ENCODE results near the gene DUSP7.
A peak's percentile ranks its signal among the peaks of the same experiment; 100 is the strongest.

Gene DUSP7

GRCh38 chr3:52040600-52040999, 15.8 kb downstream of the DUSP7 start:
- DNase-seq (ENCODE audit: low read depth in 2 of 2): no peak
- TF ChIP-seq, protein P1, sequence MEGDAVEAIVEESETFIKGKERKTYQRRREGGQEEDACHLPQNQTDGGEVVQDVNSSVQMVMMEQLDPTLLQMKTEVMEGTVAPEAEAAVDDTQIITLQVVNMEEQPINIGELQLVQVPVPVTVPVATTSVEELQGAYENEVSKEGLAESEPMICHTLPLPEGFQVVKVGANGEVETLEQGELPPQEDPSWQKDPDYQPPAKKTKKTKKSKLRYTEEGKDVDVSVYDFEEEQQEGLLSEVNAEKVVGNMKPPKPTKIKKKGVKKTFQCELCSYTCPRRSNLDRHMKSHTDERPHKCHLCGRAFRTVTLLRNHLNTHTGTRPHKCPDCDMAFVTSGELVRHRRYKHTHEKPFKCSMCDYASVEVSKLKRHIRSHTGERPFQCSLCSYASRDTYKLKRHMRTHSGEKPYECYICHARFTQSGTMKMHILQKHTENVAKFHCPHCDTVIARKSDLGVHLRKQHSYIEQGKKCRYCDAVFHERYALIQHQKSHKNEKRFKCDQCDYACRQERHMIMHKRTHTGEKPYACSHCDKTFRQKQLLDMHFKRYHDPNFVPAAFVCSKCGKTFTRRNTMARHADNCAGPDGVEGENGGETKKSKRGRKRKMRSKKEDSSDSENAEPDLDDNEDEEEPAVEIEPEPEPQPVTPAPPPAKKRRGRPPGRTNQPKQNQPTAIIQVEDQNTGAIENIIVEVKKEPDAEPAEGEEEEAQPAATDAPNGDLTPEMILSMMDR (IDR thresholded peaks at IDR 0.05; ENCODE audit: low read depth, low read length): no peak
- H3K4me3 ChIP-seq (replicated peaks in 1 of 2; ENCODE audit: low read depth in 2 of 2, low read length in 2 of 2): no peak overlapping the region

DNA sequence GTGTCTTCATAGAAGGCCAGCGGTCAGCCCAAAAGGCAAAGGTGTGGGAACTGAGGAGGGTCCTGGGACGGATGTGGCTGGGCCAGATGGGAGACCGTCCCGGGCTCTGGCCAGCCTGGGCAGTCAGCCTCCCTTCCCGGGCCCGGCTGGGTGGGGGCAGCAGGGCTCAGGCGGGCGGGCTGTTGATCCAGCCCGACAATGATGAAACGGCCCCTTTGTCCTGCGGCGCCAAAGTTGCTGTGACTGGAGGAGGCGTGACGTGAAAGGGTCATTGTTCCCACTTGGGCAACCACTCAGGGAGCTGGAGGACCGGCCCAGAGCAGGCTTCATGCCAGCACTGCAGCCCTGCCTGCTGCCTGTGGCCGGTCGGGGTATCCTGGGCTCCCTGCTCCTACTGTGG, 16.5 kb downstream of the DUSP7 start:
- TF ChIP-seq, protein P1 (IDR thresholded peaks at IDR 0.05; ENCODE audit: low read depth, low read length): no peak
- DNase-seq (ENCODE audit: low read depth in 2 of 2): peak; percentile 56 to 58
- no peak overlapping the region for H3K4me3 ChIP-seq (replicated peaks in 1 of 2; ENCODE audit: low read depth in 2 of 2, low read length in 2 of 2)

GRCh38 chr3:52039426-52039825, 16.9 kb downstream of the DUSP7 start:
- no peak overlapping the region for H3K4me3 ChIP-seq (replicated peaks in 1 of 2; ENCODE audit: low read depth in 2 of 2, low read length in 2 of 2)

DNA sequence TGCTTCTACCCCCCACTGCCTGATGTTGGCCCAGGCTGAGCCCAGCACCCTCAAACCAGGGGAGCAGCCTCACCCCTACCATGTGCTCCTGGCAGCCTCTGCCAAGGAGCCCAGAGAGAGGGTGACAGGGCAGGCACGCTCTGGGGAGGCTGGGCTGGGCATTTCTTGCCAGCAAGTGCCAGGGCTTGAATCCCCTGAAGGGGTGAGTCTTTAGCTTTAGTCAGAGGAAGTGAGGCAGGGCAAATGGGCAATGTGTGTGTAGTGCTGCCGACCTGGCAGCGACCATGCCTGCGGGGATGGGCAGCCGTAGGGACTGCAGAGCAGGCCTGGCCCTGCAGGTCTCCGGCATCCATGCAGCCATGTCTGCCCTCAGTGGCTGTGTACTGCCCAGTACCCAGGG, 18.1 kb downstream of the DUSP7 start:
- no peak for DNase-seq (ENCODE audit: low read depth in 2 of 2)
- H3K4me3 ChIP-seq (replicated peaks in 1 of 2; ENCODE audit: low read depth in 2 of 2, low read length in 2 of 2): no peak overlapping the region
- TF ChIP-seq, protein P1 (IDR thresholded peaks at IDR 0.05; ENCODE audit: low read depth, low read length): no peak

More at GRCh38 chr3:52039426-52039825, 16.9 kb downstream of the DUSP7 start:
- TF ChIP-seq, protein P1 (IDR thresholded peaks at IDR 0.05; ENCODE audit: low read depth, low read length): no peak
- no peak for DNase-seq (ENCODE audit: low read depth in 2 of 2)

DNA sequence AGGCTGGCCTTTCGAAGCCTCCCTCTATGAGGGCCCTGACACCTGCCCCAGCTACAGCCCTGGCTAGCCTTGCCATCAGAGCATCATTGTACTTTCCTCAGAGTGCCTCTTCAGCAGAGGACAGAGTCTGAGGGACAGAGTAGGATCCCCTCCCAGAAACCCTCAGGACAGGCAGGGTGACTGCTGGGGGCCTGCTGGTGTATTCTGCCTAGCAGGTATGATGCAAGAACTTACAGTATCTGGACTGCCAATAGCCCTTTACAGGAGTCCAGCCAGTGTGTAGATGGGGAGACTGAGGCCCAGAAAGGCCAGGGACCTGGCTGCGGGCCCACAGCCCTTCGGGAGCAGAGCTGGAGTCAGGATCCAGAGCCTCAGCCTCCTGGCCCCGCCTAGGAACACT, 19.1 kb downstream of the DUSP7 start:
- no peak for DNase-seq (ENCODE audit: low read depth in 2 of 2)
- TF ChIP-seq, protein P1 (IDR thresholded peaks at IDR 0.05; ENCODE audit: low read depth, low read length): no peak
- H3K4me3 ChIP-seq (replicated peaks in 1 of 2; ENCODE audit: low read depth in 2 of 2, low read length in 2 of 2): no peak overlapping the region

GRCh38 chr3:52036829-52037228, 19.5 kb downstream of the DUSP7 start:
- DNase-seq (ENCODE audit: low read depth in 2 of 2): no peak
- TF ChIP-seq, protein P1 (IDR thresholded peaks at IDR 0.05; ENCODE audit: low read depth, low read length): no peak
- no peak overlapping the region for H3K4me3 ChIP-seq (replicated peaks in 1 of 2; ENCODE audit: low read depth in 2 of 2, low read length in 2 of 2)

DNA sequence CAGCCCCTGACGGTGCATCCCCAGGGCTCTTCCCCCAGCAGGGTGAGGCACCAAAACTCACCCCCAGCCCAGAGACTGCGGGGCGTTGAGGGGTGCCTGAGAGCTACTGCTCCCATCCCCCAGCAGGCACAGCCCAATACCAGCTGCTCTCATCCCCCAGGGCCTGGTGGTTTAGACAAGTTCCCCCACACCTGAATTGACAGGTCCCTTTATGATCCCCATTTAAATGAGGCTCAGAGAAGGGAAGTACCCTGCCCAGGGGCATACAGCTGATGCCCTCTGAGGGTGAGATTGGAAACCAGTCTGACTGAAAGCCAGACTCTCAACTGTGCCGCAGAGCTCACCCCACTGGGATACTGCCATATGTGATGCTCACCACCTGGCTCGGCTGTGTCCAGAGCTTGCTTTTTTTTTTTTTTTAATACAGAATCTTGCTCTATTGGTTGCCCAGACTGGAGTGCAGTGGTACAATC, 20.1 kb downstream of the DUSP7 start:
- DNase-seq (ENCODE audit: low read depth in 2 of 2): no peak
- H3K4me3 ChIP-seq (replicated peaks in 1 of 2; ENCODE audit: low read depth in 2 of 2, low read length in 2 of 2): no peak overlapping the region
- TF ChIP-seq, protein P1 (IDR thresholded peaks at IDR 0.05; ENCODE audit: low read depth, low read length): no peak
